NCI-H128 (cell line): Measurements from ENCODE around the gene NACC2.

Experiments
- DNase-seq: peaks from one replicate; lab custom pipeline; 2025; ENCODE audit not compliant: unreplicated experiment; lab: John Stamatoyannopoulos, UW

Gene NACC2

GRCh38 chr9:136129176-136129575 lies 34.1 kb upstream of the NACC2 start:
- DNase-seq = no peak

- DNase-seq = no peak
Observed at GRCh38 chr9:136128436-136128835, 33.3 kb upstream of the NACC2 start.

- DNase-seq = no peak
Observed at GRCh38 chr9:136127313-136127712, 32.2 kb upstream of the NACC2 start.

- DNase-seq = no peak
Observed at GRCh38 chr9:136124976-136125692, 30.0 kb upstream of the NACC2 start.

GRCh38 chr9:136122425-136123383 lies 27.6 kb upstream of the NACC2 start:
- peak; percentile 14 for DNase-seq

GRCh38 chr9:136121801-136122200 lies 26.7 kb upstream of the NACC2 start:
- DNase-seq = no peak

- no peak for DNase-seq
Observed at GRCh38 chr9:136120438-136120844, 25.4 kb upstream of the NACC2 start.

- DNase-seq = no peak
Observed at GRCh38 chr9:136119883-136120393, 24.8 kb upstream of the NACC2 start.

GRCh38 chr9:136119061-136119882 lies 24.2 kb upstream of the NACC2 start:
- DNase-seq = no peak

GRCh38 chr9:136118320-136119060 lies 23.4 kb upstream of the NACC2 start, which contains the start of gene TMEM250:
TSS of gene TMEM250 (minus strand) at chr9:136118875. CDS start at chr9:136116900, 1,975 bp downstream.
- peak; percentile 90 for DNase-seq

GRCh38 chr9:136117916-136118319 lies 22.8 kb upstream of the NACC2 start:
- no peak for DNase-seq

GRCh38 chr9:136117291-136117915 lies 22.3 kb upstream of the NACC2 start:
- no peak for DNase-seq

- no peak for DNase-seq
Observed at GRCh38 chr9:136116360-136117098, 21.4 kb upstream of the NACC2 start.

- no peak for DNase-seq
Observed at GRCh38 chr9:136115641-136116359, 20.7 kb upstream of the NACC2 start.

GRCh38 chr9:136115206-136115605 lies 20.1 kb upstream of the NACC2 start:
- DNase-seq = no peak

- DNase-seq = no peak
Observed at GRCh38 chr9:136114610-136115009, 19.5 kb upstream of the NACC2 start.

- no peak for DNase-seq
Observed at GRCh38 chr9:136112541-136112940, 17.5 kb upstream of the NACC2 start.

GRCh38 chr9:136111910-136112309 lies 16.8 kb upstream of the NACC2 start:
- no peak for DNase-seq
